Lung (tissue), 12 donors: ENCODE results near the gene C12orf75. TPM values are rescaled to one million over a fixed set of nuclear protein-coding genes. Genes with fewer than 3 reads are reported as not detected.

Experiments used
- ATAC-seq: fragments of 200-7000 bp; cut with Tn5 transposase; one replicate; pipeline ENCODE4 v1.9.1; 2020; ENCODE audit warnings: moderate number of reproducible peaks; ENCODE audit not compliant: insufficient read depth, low FRiP score
- DNase-seq, 3 donors: peaks; one replicate each; pipeline ENCODE4 v3.0.0-alpha.2; 2013 to 2017
- H3K27ac ChIP-seq, 2 donors: one replicate each; pipeline ENCODE4 v1.5.1; 2013; ENCODE audit warnings: mild to moderate bottlenecking in 2 of 2, moderate library complexity in 2 of 2, control low read depth in 1 of 2, inconsistent platforms in 1 of 2, low read depth in 1 of 2, low read length in 1 of 2
- H3K27me3 ChIP-seq, 3 donors: one replicate each; pipeline ENCODE4 v1.5.1; 2013; ENCODE audit warnings: low read length in 2 of 3; ENCODE audit not compliant: control insufficient read depth in 3 of 3, insufficient read depth in 3 of 3
- H3K36me3 ChIP-seq, 4 donors: one replicate each; pipeline ENCODE4 v1.5.1; 2013; ENCODE audit warnings: low read length in 4 of 4, mild to moderate bottlenecking in 1 of 4, moderate library complexity in 1 of 4; ENCODE audit not compliant: control insufficient read depth in 4 of 4, insufficient read depth in 4 of 4
- H3K4me1 ChIP-seq, 5 donors: one replicate each; pipeline ENCODE4 v1.5.1; 2013; ENCODE audit warnings: low read length in 5 of 5, mild to moderate bottlenecking in 2 of 5, moderate library complexity in 1 of 5; ENCODE audit not compliant: control insufficient read depth in 5 of 5, insufficient read depth in 5 of 5
- H3K4me3 ChIP-seq: one replicate; pipeline ENCODE4 v1.5.1; 2013; ENCODE audit warnings: mild to moderate bottlenecking, control low read depth, moderate library complexity
- H3K9ac ChIP-seq, 2 donors: one replicate each; pipeline ENCODE4 v1.5.1; 2013; ENCODE audit warnings: low read length in 2 of 2, control low read depth in 1 of 2; ENCODE audit not compliant: insufficient read depth in 1 of 2
- H3K9me3 ChIP-seq, 4 donors: one replicate each; pipeline ENCODE4 v1.5.1; 2013; ENCODE audit warnings: low read length in 3 of 4, mild to moderate bottlenecking in 1 of 4, moderate library complexity in 1 of 4; ENCODE audit not compliant: control insufficient read depth in 4 of 4, insufficient read depth in 3 of 4
- CTCF ChIP-seq: IDR thresholded peaks from 2 replicates; pipeline ENCODE4 v1.5.1; 2012; ENCODE audit warnings: mild to moderate bottlenecking; ENCODE audit errors: control extremely low read depth, extremely low read depth
- WGBS, 2 donors: extraction: QIAGEN DNeasy Blood & Tissue Kit; methylation state at CpG; one replicate each; pipeline ENCODE4 v1.1.7; 2013; 5-methylcytosine and 5-hydroxymethylcytosine counted together
- polyA plus RNA-seq, 2 donors: library from polyadenylated mRNA; stranded (reverse); fragments of 200-250 nt; gene quantifications; one replicate each; pipeline ENCODE4 v1.2.1, GENCODE V29; 2013
- total RNA-seq, 2 donors: library from RNA; depleted of rRNA in 1 of 2; stranded (reverse); fragments of >200 nt in 1 of 2; gene quantifications; one replicate each; pipeline ENCODE4 v1.2.1, GENCODE V29; 2014 to 2021
- donor health status: control.
- donor health status: control.
- donor health status: Bipolar disorder and iron deficiency.
- donor health status: healthy.
- donor health status: DM: yes; HTN: yes; CAD: no.

The C12orf75 gene
- total and polyA plus RNA-seq, 4 donors = 7.0 to 26.7 (median 17.2) TPM

- no peak for TF ChIP-seq CTCF
- 97 to 98% methylated on average over 3 of the region's 3 CpGs for WGBS, 2 donors
- Histone ChIP-seq H3K4me1 (peaks cover 0 to 2% (median 0%) of the 10 kb centered on the region in 5 donors), H3K36me3 (no peaks in the 10 kb centered on the region), H3K4me3 (no peak overlapping the region), H3K9me3 (peaks cover 0 to 2% (median 0%) of the 10 kb centered on the region in 4 donors), H3K27ac (no peak overlapping the region), H3K27me3 (no peaks in the 10 kb centered on the region), H3K9ac (no peak overlapping the region)
- ATAC-seq = no peak
- DNase-seq = no peak
These were observed 89.1 kb downstream of the C12orf75 start for GRCh38 chr12:105419606-105420005.

DNA sequence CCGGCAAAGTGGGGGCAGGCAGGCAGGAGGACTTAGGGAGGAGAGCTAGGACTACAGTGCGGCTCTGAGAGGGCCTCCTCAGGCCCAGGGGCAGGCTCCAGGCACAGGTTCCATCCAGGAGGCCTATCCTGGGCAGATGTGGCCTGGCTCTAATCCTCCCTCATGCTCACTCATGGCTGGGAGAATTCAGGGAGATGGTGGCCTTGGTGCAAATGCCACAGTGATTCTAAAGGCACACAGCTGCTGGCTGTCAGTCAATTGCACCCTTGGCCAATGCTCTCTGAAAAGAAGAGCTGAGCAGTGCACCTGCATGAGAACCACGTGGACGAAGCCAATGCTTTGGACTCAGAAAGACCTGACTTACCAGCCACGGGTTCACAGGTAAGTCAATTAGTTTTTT, 89.6 kb downstream of the C12orf75 start:
- H3K4me1 ChIP-seq = peaks cover 0 to 2% (median 0%) of the 10 kb centered on the region in 5 donors
- DNase-seq = no peak
- no peak overlapping the region for H3K27ac ChIP-seq
- WGBS, 2 donors = 86 to 90% methylated on average over 5 of the region's 5 CpGs
- H3K9me3 ChIP-seq = peaks cover 0 to 2% (median 0%) of the 10 kb centered on the region in 4 donors
- no peak overlapping the region for H3K4me3 ChIP-seq
- no peak for TF ChIP-seq CTCF
- H3K27me3 ChIP-seq = no peaks in the 10 kb centered on the region
- H3K36me3 ChIP-seq = no peaks in the 10 kb centered on the region
- no peak for ATAC-seq
- no peak overlapping the region for H3K9ac ChIP-seq

GRCh38 chr12:105420659-105421240, 90.3 kb downstream of the C12orf75 start:
- DNase-seq (peak; percentile 80 to 87 (median 80)), ATAC-seq (no peak)
- H3K27me3 ChIP-seq = no peaks in the 10 kb centered on the region
- no peak overlapping the region for H3K27ac ChIP-seq
- TF ChIP-seq CTCF = peak; percentile 88
- peaks cover 0 to 2% (median 0%) of the 10 kb centered on the region in 5 donors for H3K4me1 ChIP-seq
- no peak overlapping the region for H3K9ac ChIP-seq
- peaks cover 0 to 2% (median 0%) of the 10 kb centered on the region in 4 donors for H3K9me3 ChIP-seq
- no peaks in the 10 kb centered on the region for H3K36me3 ChIP-seq
- no peak overlapping the region for H3K4me3 ChIP-seq

Other genes starting within 250 kb of the C12orf75 start
- 10 to 100 TPM in 1 of 2 donors, 1 to 10 TPM in 1; 6.8 to 28.4 TPM for gene ALDH1L2, start 246.2 kb upstream of the C12orf75 start, total RNA-seq
- gene ALDH1L2, start 246.2 kb upstream of the C12orf75 start, polyA plus RNA-seq = 1 to 10 TPM; 1.1 to 3.0 TPM
- 100 to 1,000 TPM in 1 of 2 donors, 10 to 100 TPM in 1; 46.9 to 150 TPM for gene WASHC4, start 223.0 kb upstream of the C12orf75 start, total RNA-seq
- gene WASHC4, start 223.0 kb upstream of the C12orf75 start, polyA plus RNA-seq = 10 to 100 TPM; 18.8 to 21.7 TPM
- 10 to 100 TPM; 35.9 to 89.5 TPM for gene APPL2, start 94.5 kb upstream of the C12orf75 start, total RNA-seq
- gene APPL2, start 94.5 kb upstream of the C12orf75 start, polyA plus RNA-seq = 10 to 100 TPM; 11.8 to 17.1 TPM